ENCODE data around the gene CNGB1. TPM values are rescaled to one million over a fixed set of nuclear protein-coding genes. Genes with fewer than 3 reads are reported as not detected.
"Not testable (repeated sequence)": the region's sequence is repeated elsewhere in the genome, so short reads cannot be mapped to it uniquely, and the experiment has no call there.

Gene CNGB1
- total RNA-seq, 4 donors from 2014 or later: not detected

DNA sequence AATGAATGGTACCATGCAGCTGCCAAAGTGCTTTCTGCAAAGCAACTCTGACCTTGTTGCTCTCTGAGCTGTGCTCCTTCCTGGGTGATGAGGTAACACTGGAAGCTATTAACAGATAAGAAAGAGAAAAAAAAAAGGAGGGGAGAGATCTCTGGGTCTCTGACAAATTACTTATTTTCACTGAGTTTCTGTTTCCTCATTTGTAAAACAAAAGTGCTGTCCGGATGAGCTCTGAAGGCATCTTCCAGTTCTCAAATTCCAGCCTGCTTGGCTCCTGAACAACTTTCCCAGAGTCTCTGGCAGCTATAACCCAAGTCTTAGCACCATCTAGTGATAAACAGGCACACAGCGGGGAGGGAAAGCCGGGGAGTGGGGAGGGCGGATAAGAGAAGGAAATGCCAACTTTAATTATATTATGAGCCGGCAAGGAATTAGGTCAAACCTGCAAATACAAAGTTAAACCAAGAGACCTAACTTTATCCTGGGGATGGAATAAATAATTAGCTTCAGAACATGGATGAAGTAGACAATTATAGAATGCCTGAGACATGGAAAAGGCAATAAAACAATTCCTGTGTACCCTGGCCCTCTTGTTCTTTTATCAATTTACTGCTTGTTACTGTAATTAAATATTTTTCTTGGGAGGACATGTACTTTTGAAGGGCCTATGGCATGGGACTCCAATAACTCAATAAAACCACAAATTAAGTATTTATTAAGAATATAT lies 107.3 kb downstream of the CNGB1 start:
- 0 to 3% methylated on average over 5 of the region's 5 CpGs for WGBS, 2 donors
- DNase-seq (ENCODE audit: low spot score in 2 of 2): peak; percentile 64 to 88
- no peak overlapping the region for H3K4me3 ChIP-seq (ENCODE audit: low read depth, poor library complexity, severe bottlenecking)
- TF ChIP-seq, protein P1, sequence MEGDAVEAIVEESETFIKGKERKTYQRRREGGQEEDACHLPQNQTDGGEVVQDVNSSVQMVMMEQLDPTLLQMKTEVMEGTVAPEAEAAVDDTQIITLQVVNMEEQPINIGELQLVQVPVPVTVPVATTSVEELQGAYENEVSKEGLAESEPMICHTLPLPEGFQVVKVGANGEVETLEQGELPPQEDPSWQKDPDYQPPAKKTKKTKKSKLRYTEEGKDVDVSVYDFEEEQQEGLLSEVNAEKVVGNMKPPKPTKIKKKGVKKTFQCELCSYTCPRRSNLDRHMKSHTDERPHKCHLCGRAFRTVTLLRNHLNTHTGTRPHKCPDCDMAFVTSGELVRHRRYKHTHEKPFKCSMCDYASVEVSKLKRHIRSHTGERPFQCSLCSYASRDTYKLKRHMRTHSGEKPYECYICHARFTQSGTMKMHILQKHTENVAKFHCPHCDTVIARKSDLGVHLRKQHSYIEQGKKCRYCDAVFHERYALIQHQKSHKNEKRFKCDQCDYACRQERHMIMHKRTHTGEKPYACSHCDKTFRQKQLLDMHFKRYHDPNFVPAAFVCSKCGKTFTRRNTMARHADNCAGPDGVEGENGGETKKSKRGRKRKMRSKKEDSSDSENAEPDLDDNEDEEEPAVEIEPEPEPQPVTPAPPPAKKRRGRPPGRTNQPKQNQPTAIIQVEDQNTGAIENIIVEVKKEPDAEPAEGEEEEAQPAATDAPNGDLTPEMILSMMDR (IDR thresholded peaks at IDR 0.05): no peak
- no peak for TF ChIP-seq POLR2A (IDR thresholded peaks at IDR 0.05)
- intact Hi-C loops (cut with DNase I; ENCODE audit: low total_unique reads): loop anchor here (10.0 kb wide), 2 partner anchors 109 to 289 kb away; no protein-coding TSS in a partner anchor

DNA sequence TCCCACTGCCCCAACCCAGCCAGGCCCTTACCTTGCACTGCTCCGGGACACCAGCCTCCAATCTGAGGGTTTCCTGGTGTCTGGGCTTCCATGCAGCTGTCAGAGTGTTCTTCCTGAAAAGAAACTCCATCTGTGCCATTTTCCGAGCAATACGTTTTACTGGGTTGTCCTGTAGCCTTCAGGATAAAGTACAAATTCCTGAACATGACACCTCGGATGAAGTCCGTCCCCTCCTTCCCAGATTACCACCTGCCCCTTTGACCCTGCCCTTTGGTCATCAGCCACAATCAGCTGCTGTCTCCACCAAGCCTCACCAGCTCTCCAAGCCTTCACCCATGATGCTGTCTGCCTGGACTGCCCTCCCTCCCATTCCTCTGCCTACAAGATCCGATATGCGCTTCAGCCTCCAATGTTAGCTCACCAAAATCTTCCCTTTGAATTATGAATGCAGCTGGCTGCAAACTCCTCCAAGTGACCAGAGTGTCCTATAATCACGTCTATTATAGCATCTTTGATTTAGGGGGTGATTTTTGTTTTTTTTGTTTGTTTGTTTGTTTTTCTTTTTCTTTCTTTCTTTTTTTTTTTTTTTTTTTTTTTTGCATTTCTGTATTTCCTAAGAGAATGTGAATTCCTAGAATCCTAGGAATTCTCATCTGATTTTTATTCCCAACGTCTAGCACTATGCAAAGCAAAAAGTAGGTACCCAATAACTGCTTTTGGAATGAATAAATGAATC lies 108.1 kb downstream of the CNGB1 start:
- TF ChIP-seq POLR2A (IDR thresholded peaks at IDR 0.05): no peak
- TF ChIP-seq, protein P1 (IDR thresholded peaks at IDR 0.05): peak in 1 of 3 donors; percentile 76
- H3K4me3 ChIP-seq (ENCODE audit: low read depth, poor library complexity, severe bottlenecking): no peak overlapping the region
- WGBS, 2 donors: 73 to 77% methylated on average over 9 of the region's 9 CpGs
- intact Hi-C loops (cut with DNase I; ENCODE audit: low total_unique reads): loop anchor here (10.0 kb wide), 2 partner anchors 108 to 288 kb away; no protein-coding TSS in a partner anchor
- no peak for DNase-seq (ENCODE audit: low spot score in 2 of 2)

DNA sequence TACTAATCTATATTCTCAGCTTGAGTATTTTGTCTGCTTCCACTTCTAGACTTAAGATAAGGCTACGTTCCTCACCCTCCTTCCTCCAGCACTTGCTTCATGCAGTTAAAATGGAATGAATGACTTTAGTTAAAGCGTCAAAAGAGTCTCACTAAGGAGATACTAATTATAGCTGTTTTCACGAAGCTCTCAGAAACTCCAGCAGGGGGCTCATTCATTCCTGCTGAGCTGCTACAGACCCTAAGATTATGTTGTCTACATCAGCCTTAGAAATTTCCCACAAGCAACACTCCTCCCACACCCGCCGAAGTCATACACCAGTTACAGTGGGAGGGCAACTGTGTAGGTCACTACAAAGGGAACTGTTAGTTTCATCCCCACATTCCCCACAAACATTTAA lies 111.6 kb downstream of the CNGB1 start:
- no peak overlapping the region for H3K4me3 ChIP-seq (ENCODE audit: low read depth, poor library complexity, severe bottlenecking)
- no peak for DNase-seq (ENCODE audit: low spot score in 2 of 2)
- 47 to 51% methylated on average over 5 of the region's 5 CpGs for WGBS, 2 donors
- TF ChIP-seq POLR2A (IDR thresholded peaks at IDR 0.05): no peak
- TF ChIP-seq, protein P1 (IDR thresholded peaks at IDR 0.05): no peak
- intact Hi-C loops (cut with DNase I; ENCODE audit: low total_unique reads): no loop called here

DNA sequence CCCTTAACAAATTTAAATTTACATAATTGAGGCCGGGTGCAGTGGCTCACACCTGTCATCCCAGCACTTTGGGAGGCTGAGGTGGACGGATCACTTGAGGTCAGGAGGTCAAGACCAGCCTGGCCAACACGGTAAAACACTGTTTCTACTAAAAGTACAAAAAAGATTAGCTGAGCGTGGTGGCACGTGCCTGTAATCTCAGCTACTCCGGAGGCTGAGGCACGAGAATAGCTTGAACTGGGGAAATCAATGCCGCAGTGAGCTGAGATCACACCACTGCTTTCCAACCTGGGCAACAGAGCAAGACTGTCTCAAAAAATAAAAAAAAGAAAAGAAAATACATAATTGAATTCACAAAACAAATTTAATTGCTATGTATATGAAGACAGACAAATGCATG lies 112.3 kb downstream of the CNGB1 start:
- intact Hi-C loops (cut with DNase I; ENCODE audit: low total_unique reads): no loop called here
- TF ChIP-seq POLR2A (IDR thresholded peaks at IDR 0.05): no peak
- TF ChIP-seq, protein P1 (IDR thresholded peaks at IDR 0.05): no peak
- no peak for DNase-seq (ENCODE audit: low spot score in 2 of 2)
- 60 to 79% methylated on average over 8 of the region's 8 CpGs for WGBS, 2 donors
- H3K4me3 ChIP-seq (ENCODE audit: low read depth, poor library complexity, severe bottlenecking): no peak overlapping the region

DNA sequence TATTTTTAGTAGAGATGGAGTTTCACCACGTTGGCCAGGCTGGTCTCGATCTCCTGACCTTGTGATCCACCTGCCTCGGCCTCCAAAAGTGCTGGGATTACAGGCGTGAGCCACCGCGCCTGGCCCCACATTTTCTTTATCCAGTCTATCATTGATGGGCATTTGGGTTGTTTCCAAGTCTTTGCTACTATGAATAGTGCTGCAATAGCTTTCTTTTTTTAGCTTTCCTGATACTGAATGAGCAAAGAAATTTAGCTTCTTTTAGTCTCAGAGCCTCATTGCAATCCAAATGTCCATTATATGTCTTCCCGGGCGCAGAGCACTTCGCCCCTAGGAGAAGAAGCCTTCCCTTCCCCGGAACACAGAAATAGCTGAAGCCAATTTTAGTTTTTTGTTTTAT lies 112.9 kb downstream of the CNGB1 start:
- 83 to 84% methylated on average over 10 of the region's 10 CpGs for WGBS, 2 donors
- intact Hi-C loops (cut with DNase I; ENCODE audit: low total_unique reads); DNase-seq (ENCODE audit: low spot score in 2 of 2); H3K4me3 ChIP-seq (ENCODE audit: low read depth, poor library complexity, severe bottlenecking): not testable (repeated sequence)

DNA sequence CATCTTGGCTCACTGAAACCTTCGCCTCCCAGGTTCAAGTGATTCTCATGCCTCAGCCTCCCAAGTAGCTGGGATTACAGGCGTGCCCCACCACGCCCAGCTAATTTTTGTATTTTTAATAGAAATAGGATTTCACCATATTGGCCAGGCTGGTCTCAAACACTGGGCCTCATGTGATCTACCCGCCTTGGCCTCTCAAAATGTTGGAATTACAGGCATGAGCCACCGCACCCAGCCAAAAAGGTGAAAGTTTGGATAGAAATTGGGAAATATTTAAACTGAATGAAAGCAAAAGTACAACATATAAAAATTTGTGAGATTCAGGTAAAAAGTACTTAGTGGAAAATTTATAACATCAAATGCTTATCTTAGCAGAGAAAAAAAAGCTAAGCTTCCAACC lies 115.7 kb downstream of the CNGB1 start:
- no peak overlapping the region for H3K4me3 ChIP-seq (ENCODE audit: low read depth, poor library complexity, severe bottlenecking)
- WGBS, 2 donors: 97 to 98% methylated on average over 5 of the region's 5 CpGs
- intact Hi-C loops (cut with DNase I; ENCODE audit: low total_unique reads): no loop called here
- no peak for TF ChIP-seq POLR2A (IDR thresholded peaks at IDR 0.05)
- TF ChIP-seq, protein P1 (IDR thresholded peaks at IDR 0.05): no peak
- no peak for DNase-seq (ENCODE audit: low spot score in 2 of 2)
